ENCODE results near the gene TAF6.
"Not testable (repeated sequence)": the region's sequence is repeated elsewhere in the genome, so short reads cannot be mapped to it uniquely, and the experiment has no call there.

The TAF6 gene

DNA sequence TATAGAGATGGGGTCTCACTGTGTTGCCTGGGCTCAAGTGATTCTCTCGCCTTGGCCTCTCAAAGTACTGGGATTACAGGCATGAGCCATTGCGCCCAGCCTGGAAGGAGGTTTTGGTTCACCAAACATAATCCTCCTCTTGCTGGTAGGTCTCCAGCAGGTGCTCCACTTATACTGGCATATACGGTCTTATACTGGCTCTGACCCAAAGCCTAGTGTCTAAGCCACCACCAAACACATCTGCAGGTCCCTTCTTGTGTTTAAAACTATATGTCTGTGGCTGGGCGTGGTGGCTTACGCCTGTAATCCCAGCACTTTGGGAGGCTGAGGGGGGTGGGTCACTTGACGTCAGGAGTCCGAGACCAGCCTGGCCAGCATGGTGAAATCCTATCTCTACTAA is 13.0 kb upstream of the TAF6 start:
- DNase-seq, result no peak
- WGBS, result 78% methylated on average over 6 of the region's 7 CpGs

GRCh38 chr7:100130608-100131453 is 11.7 kb upstream of the TAF6 start:
- peak overlapping the region in 1 of 2 experiments; percentile 2 for H3K4ac ChIP-seq (ENCODE audit: low read depth in 1 of 2, low read length in 2 of 2)
- no peak overlapping the region for H2BK120ac ChIP-seq (ENCODE audit: low read depth, low read length)
- H3K9ac ChIP-seq (ENCODE audit: low read length), result peak overlapping the region; percentile 62
- H2BK5ac ChIP-seq (ENCODE audit: low read depth, low read length, poor library complexity, severe bottlenecking), result no peak overlapping the region
- peak overlapping the region; percentile 72 for H3K4me2 ChIP-seq (ENCODE audit: low read length, poor library complexity, severe bottlenecking)
- peaks cover 17% of the 10 kb centered on the region for H3K4me1 ChIP-seq (ENCODE audit: control insufficient read depth, insufficient read depth, low read depth, low read length)
- no peak overlapping the region for H3K23ac ChIP-seq (ENCODE audit: low read length in 2 of 2)
- H3K18ac ChIP-seq (ENCODE audit: low read depth in 1 of 2, low read length in 2 of 2), result peak overlapping the region in 1 of 2 experiments; percentile 12
- peak; percentile 55 for DNase-seq
- peak overlapping the region in 1 of 2 experiments; percentile 39 for H2BK12ac ChIP-seq (ENCODE audit: low read length in 2 of 2)
- no peak overlapping the region for H3K14ac ChIP-seq (ENCODE audit: low read length in 2 of 2)
- no peaks in the 10 kb centered on the region for H3K27me3 ChIP-seq (ENCODE audit: control insufficient read depth in 1 of 2, insufficient read depth in 1 of 2, low read length in 2 of 2)
- WGBS, result 15% methylated on average over 24 of the region's 24 CpGs
- H3K9me3 ChIP-seq (ENCODE audit: control insufficient read depth, low read length), result no peaks in the 10 kb centered on the region
- H3K79me1 ChIP-seq (replicated peaks; ENCODE audit: low read length, poor library complexity, severe bottlenecking), result peaks cover 7% of the 10 kb centered on the region
- no peak overlapping the region for H4K91ac ChIP-seq (ENCODE audit: low read length)
- no peak overlapping the region for H4K8ac ChIP-seq (ENCODE audit: low read length)
- H3K27ac ChIP-seq (ENCODE audit: low read length, poor library complexity, severe bottlenecking), result no peak overlapping the region
- H2AFZ ChIP-seq (ENCODE audit: low read depth, low read length), result no peak overlapping the region
- peak overlapping the region in 1 of 2 experiments; percentile 35 for H3K4me3 ChIP-seq (ENCODE audit: insufficient read depth in 1 of 2, low read depth in 1 of 2, low read length in 2 of 2)
- H2BK15ac ChIP-seq (ENCODE audit: low read depth, poor library complexity, severe bottlenecking), result no peak overlapping the region
- H3K36me3 ChIP-seq (ENCODE audit: control insufficient read depth in 1 of 2, insufficient read depth in 2 of 2, low read depth in 1 of 2, low read length in 2 of 2), result no peaks in the 10 kb centered on the region
- H2AK5ac ChIP-seq (ENCODE audit: low read length, severe bottlenecking), result no peak overlapping the region

More for the DNA sequence above, 13.0 kb upstream of the TAF6 start:
- H2BK5ac ChIP-seq (ENCODE audit: low read depth, low read length, poor library complexity, severe bottlenecking), result no peak overlapping the region
- H3K18ac ChIP-seq (ENCODE audit: low read depth in 1 of 2, low read length in 2 of 2), result no peak overlapping the region
- peaks cover 0 to 5% of the 10 kb centered on the region in 2 experiments for H3K27me3 ChIP-seq (ENCODE audit: control insufficient read depth in 1 of 2, insufficient read depth in 1 of 2, low read length in 2 of 2)
- H3K4me1 ChIP-seq (ENCODE audit: control insufficient read depth, insufficient read depth, low read depth, low read length), result peaks cover 13% of the 10 kb centered on the region
- H3K4me2 ChIP-seq (ENCODE audit: low read length, poor library complexity, severe bottlenecking), result no peak overlapping the region
- H3K23ac ChIP-seq (ENCODE audit: low read length in 2 of 2), result no peak overlapping the region
- H2BK120ac ChIP-seq (ENCODE audit: low read depth, low read length), result no peak overlapping the region
- no peak overlapping the region for H2AK5ac ChIP-seq (ENCODE audit: low read length, severe bottlenecking)
- no peak overlapping the region for H2AFZ ChIP-seq (ENCODE audit: low read depth, low read length)
- peaks cover 6% of the 10 kb centered on the region for H3K79me1 ChIP-seq (replicated peaks; ENCODE audit: low read length, poor library complexity, severe bottlenecking)
- H3K9me3 ChIP-seq (ENCODE audit: control insufficient read depth, low read length), result no peaks in the 10 kb centered on the region
- no peak overlapping the region for H2BK12ac ChIP-seq (ENCODE audit: low read length in 2 of 2)
- no peak overlapping the region for H3K14ac ChIP-seq (ENCODE audit: low read length in 2 of 2)
- no peak overlapping the region for H3K4ac ChIP-seq (ENCODE audit: low read depth in 1 of 2, low read length in 2 of 2)
- no peak overlapping the region for H2BK15ac ChIP-seq (ENCODE audit: low read depth, poor library complexity, severe bottlenecking)
- no peak overlapping the region for H3K4me3 ChIP-seq (ENCODE audit: insufficient read depth in 1 of 2, low read depth in 1 of 2, low read length in 2 of 2)
- H3K9ac ChIP-seq (ENCODE audit: low read length), result no peak overlapping the region
- H3K36me3 ChIP-seq (ENCODE audit: control insufficient read depth in 1 of 2, insufficient read depth in 2 of 2, low read depth in 1 of 2, low read length in 2 of 2), result no peaks in the 10 kb centered on the region
- no peak overlapping the region for H4K91ac ChIP-seq (ENCODE audit: low read length)
- no peak overlapping the region for H3K27ac ChIP-seq (ENCODE audit: low read length, poor library complexity, severe bottlenecking)
- H4K8ac ChIP-seq (ENCODE audit: low read length), result no peak overlapping the region

- not testable (repeated sequence) for H3K4me2 ChIP-seq (ENCODE audit: low read length, poor library complexity, severe bottlenecking); H2BK15ac ChIP-seq (ENCODE audit: low read depth, poor library complexity, severe bottlenecking); H4K8ac ChIP-seq (ENCODE audit: low read length); H2AK5ac ChIP-seq (ENCODE audit: low read length, severe bottlenecking); H3K4me3 ChIP-seq (ENCODE audit: insufficient read depth in 1 of 2, low read depth in 1 of 2, low read length in 2 of 2); H3K9ac ChIP-seq (ENCODE audit: low read length); H2BK12ac ChIP-seq (ENCODE audit: low read length in 2 of 2); H2BK120ac ChIP-seq (ENCODE audit: low read depth, low read length); H3K14ac ChIP-seq (ENCODE audit: low read length in 2 of 2); H4K91ac ChIP-seq (ENCODE audit: low read length); H3K23ac ChIP-seq (ENCODE audit: low read length in 2 of 2); H3K27me3 ChIP-seq (ENCODE audit: control insufficient read depth in 1 of 2, insufficient read depth in 1 of 2, low read length in 2 of 2); H3K4ac ChIP-seq (ENCODE audit: low read depth in 1 of 2, low read length in 2 of 2); H2AFZ ChIP-seq (ENCODE audit: low read depth, low read length); H3K9me3 ChIP-seq (ENCODE audit: control insufficient read depth, low read length); DNase-seq; H3K18ac ChIP-seq (ENCODE audit: low read depth in 1 of 2, low read length in 2 of 2); H3K36me3 ChIP-seq (ENCODE audit: control insufficient read depth in 1 of 2, insufficient read depth in 2 of 2, low read depth in 1 of 2, low read length in 2 of 2); H3K27ac ChIP-seq (ENCODE audit: low read length, poor library complexity, severe bottlenecking); H2BK5ac ChIP-seq (ENCODE audit: low read depth, low read length, poor library complexity, severe bottlenecking)
- WGBS, result 75% methylated on average over 1 of the region's 1 CpG
- Histone ChIP-seq H3K4me1 (ENCODE audit: control insufficient read depth, insufficient read depth, low read depth, low read length) (peaks cover 17% of the 10 kb centered on the region), H3K79me1 (replicated peaks; ENCODE audit: low read length, poor library complexity, severe bottlenecking) (peaks cover 11% of the 10 kb centered on the region)
Observed at GRCh38 chr7:100130220-100130607, 11.1 kb upstream of the TAF6 start.

GRCh38 chr7:100128637-100128963 is 9.4 kb upstream of the TAF6 start:
- no peak overlapping the region for H3K18ac ChIP-seq (ENCODE audit: low read depth in 1 of 2, low read length in 2 of 2)
- peak overlapping the region in 1 of 2 experiments; percentile 92 for H3K4me3 ChIP-seq (ENCODE audit: insufficient read depth in 1 of 2, low read depth in 1 of 2, low read length in 2 of 2)
- 89% methylated on average over 1 of the region's 1 CpG for WGBS
- peaks cover 17% of the 10 kb centered on the region for H3K4me1 ChIP-seq (ENCODE audit: control insufficient read depth, insufficient read depth, low read depth, low read length)
- no peaks in the 10 kb centered on the region for H3K27me3 ChIP-seq (ENCODE audit: control insufficient read depth in 1 of 2, insufficient read depth in 1 of 2, low read length in 2 of 2)
- no peak overlapping the region for H2AK5ac ChIP-seq (ENCODE audit: low read length, severe bottlenecking)
- no peaks in the 10 kb centered on the region for H3K9me3 ChIP-seq (ENCODE audit: control insufficient read depth, low read length)
- no peak overlapping the region for H3K23ac ChIP-seq (ENCODE audit: low read length in 2 of 2)
- no peak overlapping the region for H2BK120ac ChIP-seq (ENCODE audit: low read depth, low read length)
- DNase-seq, result no peak
- no peak overlapping the region for H4K91ac ChIP-seq (ENCODE audit: low read length)
- no peak overlapping the region for H3K27ac ChIP-seq (ENCODE audit: low read length, poor library complexity, severe bottlenecking)
- H3K36me3 ChIP-seq (ENCODE audit: control insufficient read depth in 1 of 2, insufficient read depth in 2 of 2, low read depth in 1 of 2, low read length in 2 of 2), result peaks cover 7 to 19% of the 10 kb centered on the region in 2 experiments
- H2BK12ac ChIP-seq (ENCODE audit: low read length in 2 of 2), result no peak overlapping the region
- H3K9ac ChIP-seq (ENCODE audit: low read length), result peak overlapping the region; percentile 98
- no peak overlapping the region for H3K4me2 ChIP-seq (ENCODE audit: low read length, poor library complexity, severe bottlenecking)
- H3K14ac ChIP-seq (ENCODE audit: low read length in 2 of 2), result no peak overlapping the region
- no peak overlapping the region for H3K4ac ChIP-seq (ENCODE audit: low read depth in 1 of 2, low read length in 2 of 2)
- H2AFZ ChIP-seq (ENCODE audit: low read depth, low read length), result no peak overlapping the region
- H2BK5ac ChIP-seq (ENCODE audit: low read depth, low read length, poor library complexity, severe bottlenecking), result no peak overlapping the region
- peaks cover 14% of the 10 kb centered on the region for H3K79me1 ChIP-seq (replicated peaks; ENCODE audit: low read length, poor library complexity, severe bottlenecking)
- H4K8ac ChIP-seq (ENCODE audit: low read length), result no peak overlapping the region
- H2BK15ac ChIP-seq (ENCODE audit: low read depth, poor library complexity, severe bottlenecking), result no peak overlapping the region
